Ishikawa (cell line): ENCODE data around the gene RBMS1.

Source experiments
- CEBPB ChIP-seq: IDR thresholded peaks from 2 replicates; pipeline ENCODE4 v1.6.1; 2012
- CREB1 ChIP-seq: IDR thresholded peaks from 2 replicates; pipeline ENCODE4 v1.6.1; 2012; ENCODE audit warnings: low read depth
- EGR1 ChIP-seq: IDR thresholded peaks from 2 replicates; pipeline ENCODE4 v1.6.1; 2012
- EP300 ChIP-seq: IDR thresholded peaks from 2 replicates; pipeline ENCODE4 v1.6.1; 2012; ENCODE audit warnings: borderline replicate concordance
- FOXM1 ChIP-seq: IDR thresholded peaks from 2 replicates; pipeline ENCODE4 v1.6.1; 2012; ENCODE audit warnings: low read depth, borderline replicate concordance
- MAX ChIP-seq: IDR thresholded peaks from 2 replicates; pipeline ENCODE4 v1.6.1; 2012
- NFIC ChIP-seq: IDR thresholded peaks from 2 replicates; pipeline ENCODE4 v1.6.1; 2012
- RAD21 ChIP-seq: IDR thresholded peaks from 2 replicates; pipeline ENCODE4 v1.6.1; 2012; ENCODE audit warnings: low read depth
- TAF1 ChIP-seq: IDR thresholded peaks from 2 replicates; pipeline ENCODE4 v1.6.1; 2012; ENCODE audit warnings: low read depth, mild to moderate bottlenecking
- TCF12 ChIP-seq: IDR thresholded peaks from 2 replicates; pipeline ENCODE4 v1.6.1; 2012; ENCODE audit warnings: low read depth
- TEAD4 ChIP-seq: IDR thresholded peaks from 2 replicates; pipeline ENCODE4 v1.6.1; 2012
- YY1 ChIP-seq: IDR thresholded peaks from 2 replicates; pipeline ENCODE4 v1.6.1; 2012; ENCODE audit warnings: low read depth
- ZBTB7A ChIP-seq: IDR thresholded peaks from 2 replicates; pipeline ENCODE4 v1.6.1; 2012; ENCODE audit warnings: low read depth
- TF ChIP-seq, protein P1 (sequence below): IDR thresholded peaks from 2 replicates; pipeline ENCODE4 v1.6.1; 2012; ENCODE audit warnings: low read depth, mild to moderate bottlenecking

DNA sequence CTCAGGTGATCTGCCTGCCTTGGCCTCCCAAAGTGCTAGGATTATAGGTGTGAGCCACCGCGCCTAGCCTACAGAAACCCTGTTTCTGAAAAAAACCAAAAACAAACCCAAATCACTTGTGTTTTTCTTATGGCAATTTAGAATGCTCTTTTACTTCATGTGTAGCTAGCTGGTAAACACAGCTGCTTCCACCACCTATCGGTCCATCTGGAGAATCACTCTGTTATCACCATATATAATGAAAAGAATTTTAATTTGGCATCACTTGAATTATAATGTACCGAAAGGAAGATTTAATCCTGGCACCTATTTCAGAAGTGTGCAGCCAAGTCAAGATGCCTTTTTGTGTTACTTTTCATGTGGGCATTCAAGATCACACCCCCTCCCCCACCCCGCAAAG, 207.1 kb downstream of the RBMS1 start:
- TF ChIP-seq, protein P1, sequence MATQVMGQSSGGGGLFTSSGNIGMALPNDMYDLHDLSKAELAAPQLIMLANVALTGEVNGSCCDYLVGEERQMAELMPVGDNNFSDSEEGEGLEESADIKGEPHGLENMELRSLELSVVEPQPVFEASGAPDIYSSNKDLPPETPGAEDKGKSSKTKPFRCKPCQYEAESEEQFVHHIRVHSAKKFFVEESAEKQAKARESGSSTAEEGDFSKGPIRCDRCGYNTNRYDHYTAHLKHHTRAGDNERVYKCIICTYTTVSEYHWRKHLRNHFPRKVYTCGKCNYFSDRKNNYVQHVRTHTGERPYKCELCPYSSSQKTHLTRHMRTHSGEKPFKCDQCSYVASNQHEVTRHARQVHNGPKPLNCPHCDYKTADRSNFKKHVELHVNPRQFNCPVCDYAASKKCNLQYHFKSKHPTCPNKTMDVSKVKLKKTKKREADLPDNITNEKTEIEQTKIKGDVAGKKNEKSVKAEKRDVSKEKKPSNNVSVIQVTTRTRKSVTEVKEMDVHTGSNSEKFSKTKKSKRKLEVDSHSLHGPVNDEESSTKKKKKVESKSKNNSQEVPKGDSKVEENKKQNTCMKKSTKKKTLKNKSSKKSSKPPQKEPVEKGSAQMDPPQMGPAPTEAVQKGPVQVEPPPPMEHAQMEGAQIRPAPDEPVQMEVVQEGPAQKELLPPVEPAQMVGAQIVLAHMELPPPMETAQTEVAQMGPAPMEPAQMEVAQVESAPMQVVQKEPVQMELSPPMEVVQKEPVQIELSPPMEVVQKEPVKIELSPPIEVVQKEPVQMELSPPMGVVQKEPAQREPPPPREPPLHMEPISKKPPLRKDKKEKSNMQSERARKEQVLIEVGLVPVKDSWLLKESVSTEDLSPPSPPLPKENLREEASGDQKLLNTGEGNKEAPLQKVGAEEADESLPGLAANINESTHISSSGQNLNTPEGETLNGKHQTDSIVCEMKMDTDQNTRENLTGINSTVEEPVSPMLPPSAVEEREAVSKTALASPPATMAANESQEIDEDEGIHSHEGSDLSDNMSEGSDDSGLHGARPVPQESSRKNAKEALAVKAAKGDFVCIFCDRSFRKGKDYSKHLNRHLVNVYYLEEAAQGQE, result no peak
- TF ChIP-seq TEAD4 (no peak), EGR1 (no peak), RAD21 (no peak), CREB1 (no peak), MAX (no peak), CEBPB (no peak), ZBTB7A (no peak), TAF1 (no peak), YY1 (no peak), NFIC (no peak), FOXM1 (no peak), EP300 (no peak), TCF12 (no peak)
